ENCODE measurements around the gene SLC25A30.

DNA sequence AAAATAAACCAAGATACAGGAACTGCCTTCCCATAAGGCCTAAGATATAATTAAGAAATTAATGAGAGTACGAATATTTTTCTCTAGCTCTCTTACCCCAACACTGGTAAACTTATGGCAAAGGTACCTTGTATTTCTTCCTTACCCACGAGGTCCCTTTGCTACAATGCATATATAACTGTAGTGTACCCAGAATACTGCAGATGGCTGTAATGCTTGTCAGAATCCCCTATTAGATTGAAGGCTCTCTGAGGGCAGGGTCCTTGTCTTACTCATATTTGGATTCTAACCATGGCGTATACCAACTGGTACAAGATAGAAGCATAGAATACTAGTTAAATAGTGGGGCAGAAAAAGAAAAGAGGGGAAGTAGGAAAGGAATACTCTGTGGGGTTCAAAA, 15.1 kb downstream of the SLC25A30 start:
- TF ChIP-seq POLR2A (IDR thresholded peaks at IDR 0.05) (no peak), POLR2AphosphoS5 (IDR thresholded peaks at IDR 0.05) (no peak)
- TF ChIP-seq, protein P1, sequence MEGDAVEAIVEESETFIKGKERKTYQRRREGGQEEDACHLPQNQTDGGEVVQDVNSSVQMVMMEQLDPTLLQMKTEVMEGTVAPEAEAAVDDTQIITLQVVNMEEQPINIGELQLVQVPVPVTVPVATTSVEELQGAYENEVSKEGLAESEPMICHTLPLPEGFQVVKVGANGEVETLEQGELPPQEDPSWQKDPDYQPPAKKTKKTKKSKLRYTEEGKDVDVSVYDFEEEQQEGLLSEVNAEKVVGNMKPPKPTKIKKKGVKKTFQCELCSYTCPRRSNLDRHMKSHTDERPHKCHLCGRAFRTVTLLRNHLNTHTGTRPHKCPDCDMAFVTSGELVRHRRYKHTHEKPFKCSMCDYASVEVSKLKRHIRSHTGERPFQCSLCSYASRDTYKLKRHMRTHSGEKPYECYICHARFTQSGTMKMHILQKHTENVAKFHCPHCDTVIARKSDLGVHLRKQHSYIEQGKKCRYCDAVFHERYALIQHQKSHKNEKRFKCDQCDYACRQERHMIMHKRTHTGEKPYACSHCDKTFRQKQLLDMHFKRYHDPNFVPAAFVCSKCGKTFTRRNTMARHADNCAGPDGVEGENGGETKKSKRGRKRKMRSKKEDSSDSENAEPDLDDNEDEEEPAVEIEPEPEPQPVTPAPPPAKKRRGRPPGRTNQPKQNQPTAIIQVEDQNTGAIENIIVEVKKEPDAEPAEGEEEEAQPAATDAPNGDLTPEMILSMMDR (IDR thresholded peaks at IDR 0.05), result no peak
